A549 (cell line): Measurements from ENCODE around the gene ZBTB8B. TPM values are rescaled to one million over a fixed set of nuclear protein-coding genes. Genes with fewer than 3 reads are reported as not detected.

Source experiments
- ATAC-seq, 2 experiments: fragments of 200-7000 bp in 1 of 2; fragments of >200 bp in 1 of 2; cut with Nextera tagmentation in 1 of 2; cut with Tn5 transposase in 1 of 2; 3 replicates each; pipeline versions ENCODE4 v1.8.0 to v1.9.1; 2018 to 2020; ENCODE audit warnings: mild to moderate bottlenecking in 1 of 2, moderate library complexity in 1 of 2
- CTCF ChIA-PET: fragments of 300-600 bp; sonication (Branson Sonifier 250); formaldehyde crosslinking; extraction: SDS; loops from one replicate; lab custom pipeline; 2021; ENCODE audit warnings: antibody characterized with exemption, inconsistent platforms; lab: Yijun Ruan, JAX
- POLR2A ChIA-PET: fragments of 350-600 bp; formaldehyde crosslinking; extraction: SDS; loops from one replicate; lab custom pipeline; 2021; ENCODE audit warnings: antibody characterized with exemption, inconsistent platforms; lab: Yijun Ruan, JAX
- DNase-seq, 2 experiments: peaks; one replicate each; pipeline versions ENCODE4 v3.0.0 to v3.0.0-alpha.2; 2011 to 2016; ENCODE audit warnings: low read depth in 1 of 2, low spot score in 1 of 2
- FAIRE-seq: peaks from 2 replicates; lab custom pipeline; 2011; peaks lifted over from hg19 to GRCh38; lab: Jason Lieb, UNC
- H3K27ac ChIP-seq, 2 experiments: fragments of >200 bp; sonication (Bioruptor Twin); formaldehyde crosslinking; 3 replicates each; pipeline ENCODE4 v1.5.1; 2016 to 2017
- H3K4me1 ChIP-seq: fragments of >200 bp; sonication (Bioruptor Twin); formaldehyde crosslinking; 3 replicates; pipeline ENCODE4 v1.6.1; 2016
- H3K4me2 ChIP-seq: fragments of >200 bp; sonication (Bioruptor Twin); formaldehyde crosslinking; 3 replicates; pipeline ENCODE4 v1.6.1; 2016
- H3K4me3 ChIP-seq: fragments of >200 bp; sonication (Bioruptor Twin); formaldehyde crosslinking; 3 replicates; pipeline ENCODE4 v1.5.1; 2016
- H3K9me3 ChIP-seq: fragments of >200 bp; sonication (Bioruptor Twin); formaldehyde crosslinking; 3 replicates; pipeline ENCODE4 v1.6.1; 2016
- BHLHE40 ChIP-seq: IDR thresholded peaks from 2 replicates; pipeline ENCODE4 v1.6.1; 2012; ENCODE audit warnings: low read depth, low read length, inconsistent platforms
- CBX8 ChIP-seq: fragments of 200-600 bp; sonication (generic); IDR thresholded peaks from 2 replicates; pipeline ENCODE4 v1.6.1; 2016
- CEBPB ChIP-seq, 2 experiments: fragments of >200 bp in 1 of 2; sonication (Bioruptor Twin) in 1 of 2; formaldehyde crosslinking in 1 of 2; IDR thresholded peaks; 2 replicates each; pipeline ENCODE4 v1.6.1; 2012 to 2016
- CHD4 ChIP-seq: fragments of 200-600 bp; sonication (generic); IDR thresholded peaks from 2 replicates; pipeline ENCODE4 v1.6.1; 2016; ENCODE audit warnings: antibody characterized with exemption, mild to moderate bottlenecking, borderline replicate concordance
- FOXS1 ChIP-seq: fragments of 250-450 bp; sonication (Bioruptor Pico); IDR thresholded peaks from 2 replicates; pipeline ENCODE4 v1.5.0; 2020; ENCODE audit warnings: mild to moderate bottlenecking, moderate library complexity
- HDAC2 ChIP-seq: fragments of 200-600 bp; sonication (generic); IDR thresholded peaks from 2 replicates; pipeline ENCODE4 v1.6.1; 2016
- HOXA7 ChIP-seq: fragments of 250-450 bp; sonication (Bioruptor Pico); IDR thresholded peaks from 2 replicates; pipeline ENCODE4 v1.5.0; 2020; ENCODE audit warnings: mild to moderate bottlenecking, moderate library complexity
- JUN ChIP-seq, 2 experiments: fragments of >200 bp; sonication (Bioruptor Twin); formaldehyde crosslinking; IDR thresholded peaks; 2 replicates in 1 of 2; 3 replicates in 1 of 2; pipeline ENCODE4 v1.6.1; 2016 to 2017
- KDM5A ChIP-seq: fragments of 200-600 bp; sonication (generic); IDR thresholded peaks from 2 replicates; pipeline ENCODE4 v1.6.1; 2016; ENCODE audit warnings: antibody characterized with exemption, mild to moderate bottlenecking
- MAFK ChIP-seq: fragments of 450-650 bp; IDR thresholded peaks from 2 replicates; pipeline ENCODE4 v1.6.1; 2014; ENCODE audit not compliant: partially characterized antibody
- MAZ ChIP-seq: fragments of 150-350 bp; IDR thresholded peaks from 2 replicates; pipeline ENCODE4 v1.6.1; 2014; ENCODE audit warnings: antibody characterized with exemption, low read depth, low read length, borderline replicate concordance
- MYC ChIP-seq: IDR thresholded peaks from 2 replicates; pipeline ENCODE4 v1.6.1; 2012; ENCODE audit warnings: mild to moderate bottlenecking, inconsistent platforms, low read length, improper control_type of control experiment, borderline replicate concordance
- NFE2L2 ChIP-seq: fragments of 150-350 bp; conservative IDR thresholded peaks from 2 replicates; pipeline ENCODE4 v1.6.1; 2014; ENCODE audit warnings: low read length
- NR3C1 ChIP-seq: fragments of >200 bp; sonication (Bioruptor Twin); formaldehyde crosslinking; IDR thresholded peaks from 3 replicates; pipeline ENCODE4 v1.6.1; 2017
- PBX3 ChIP-seq: IDR thresholded peaks from 2 replicates; pipeline ENCODE4 v1.6.1; 2012
- PHF8 ChIP-seq: fragments of 200-600 bp; sonication (generic); IDR thresholded peaks from 2 replicates; pipeline ENCODE4 v1.6.1; 2016; ENCODE audit warnings: low read depth, mild to moderate bottlenecking, antibody characterized with exemption, moderate library complexity, borderline replicate concordance
- POLR2A ChIP-seq: IDR thresholded peaks from 2 replicates; pipeline ENCODE4 v1.6.1; 2012; ENCODE audit warnings: mild to moderate bottlenecking, low read length
- POLR2AphosphoS2 ChIP-seq: conservative IDR thresholded peaks from 2 replicates; pipeline ENCODE4 v1.6.1; 2012; ENCODE audit warnings: low read length, improper control_type of control experiment, inconsistent platforms
- RAD21 ChIP-seq, 2 experiments: fragments of >200 bp in 1 of 2; sonication (Bioruptor Twin) in 1 of 2; formaldehyde crosslinking in 1 of 2; IDR thresholded peaks in 1 of 2; conservative IDR thresholded peaks in 1 of 2; 2 replicates in 1 of 2; 3 replicates in 1 of 2; pipeline ENCODE4 v1.6.1; 2012 to 2018; ENCODE audit warnings: inconsistent platforms in 1 of 2
- RNF2 ChIP-seq: fragments of 200-600 bp; sonication (generic); IDR thresholded peaks from 2 replicates; pipeline ENCODE4 v1.6.1; 2016; ENCODE audit warnings: low read depth, mild to moderate bottlenecking, antibody characterized with exemption, moderate library complexity, borderline replicate concordance
- SMC3 ChIP-seq: fragments of >200 bp; sonication (Bioruptor Twin); formaldehyde crosslinking; IDR thresholded peaks from 3 replicates; pipeline ENCODE4 v1.6.1; 2018; ENCODE audit warnings: inconsistent platforms
- USF2 ChIP-seq: fragments of 450-650 bp; IDR thresholded peaks from 2 replicates; pipeline ENCODE4 v1.6.1; 2014; ENCODE audit warnings: antibody characterized with exemption
- ZFP36 ChIP-seq: fragments of 450-650 bp; IDR thresholded peaks from 2 replicates; pipeline ENCODE4 v1.6.1; 2014; ENCODE audit warnings: borderline replicate concordance; ENCODE audit not compliant: partially characterized antibody
- ZNF302 ChIP-seq: fragments of 250-450 bp; sonication (Bioruptor Pico); IDR thresholded peaks from 2 replicates; pipeline ENCODE4 v1.9.0; 2021; ENCODE audit warnings: inconsistent platforms, mild to moderate bottlenecking, moderate library complexity
- WGBS: methylation state at CpG from one replicate; pipeline ENCODE4 v1.1.6; 2017; ENCODE audit errors: missing lambda C conversion rate; 5-methylcytosine and 5-hydroxymethylcytosine counted together
- polyA plus RNA-seq, 4 experiments: library from polyadenylated mRNA; depleted of rRNA in 3 of 4; stranded (reverse); fragments of >200 nt; fragmentation: RNase III in 1 of 4; extraction: RNeasy Plus Mini Kit Qiagen cat#74134 plus additional on column Dnase treatment in 1 of 4; gene quantifications; 2 replicates in 3 of 4; 3 replicates in 1 of 4; pipeline ENCODE4 v1.2.3, GENCODE V29; 2011 to 2017
- TF ChIP-seq, protein P1 (sequence below): fragments of >200 bp; sonication (Bioruptor Twin); formaldehyde crosslinking; IDR thresholded peaks from 3 replicates; pipeline ENCODE4 v1.6.1; 2016
- TF ChIP-seq, protein P2 (sequence below): IDR thresholded peaks from 2 replicates; pipeline ENCODE4 v1.6.1; 2012; ENCODE audit warnings: low read depth, borderline replicate concordance

The ZBTB8B gene
- polyA plus RNA-seq, 2 of the 4 experiments (the other 2 are of a cell fraction) = 0.01 to 0.03 TPM

DNA sequence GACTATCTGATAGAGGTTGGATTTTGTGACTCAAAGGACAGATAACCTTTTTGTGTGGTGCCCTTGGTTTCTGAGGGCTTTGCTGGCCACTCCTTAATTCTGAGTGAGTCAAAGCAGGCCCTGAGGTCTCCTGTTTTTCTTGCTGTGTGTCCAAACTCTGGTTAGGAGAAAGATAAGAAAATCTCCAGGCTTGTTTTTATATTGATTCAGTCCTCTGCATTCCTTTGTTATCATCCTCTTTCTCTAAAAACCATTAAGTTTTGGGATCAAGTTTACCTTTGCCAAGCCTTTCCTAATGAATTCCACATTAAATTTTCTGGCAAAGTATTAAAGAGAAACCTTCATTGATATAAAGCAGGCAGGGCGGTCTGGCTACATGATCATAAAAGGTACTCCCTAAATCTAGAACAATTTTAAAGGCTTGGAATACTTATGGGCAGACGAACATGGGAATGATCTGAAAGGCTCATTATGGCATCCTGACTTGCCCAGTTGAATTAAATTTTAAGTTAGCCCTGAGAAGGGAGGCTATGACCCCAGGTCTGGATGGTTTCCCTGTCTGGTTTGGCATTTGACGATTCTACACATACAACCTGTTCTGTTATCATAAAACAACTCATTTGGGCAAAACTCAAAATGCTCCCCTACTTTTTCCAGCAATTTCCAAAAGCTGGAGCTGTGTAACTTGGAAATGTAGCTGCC lies 20.8 kb downstream of the ZBTB8B start:
- DNase-seq (no peak), FAIRE-seq (no peak), ATAC-seq (no peak)
- no peak overlapping the region for H3K4me2 ChIP-seq
- TF ChIP-seq BHLHE40 = no peak
- TF ChIP-seq MAZ = no peak
- TF ChIP-seq HDAC2 = no peak
- TF ChIP-seq CEBPB (IDR thresholded peaks at IDR 0.05) = no peak
- TF ChIP-seq ZNF302 = no peak
- no peak for TF ChIP-seq SMC3
- TF ChIP-seq, protein P1, sequence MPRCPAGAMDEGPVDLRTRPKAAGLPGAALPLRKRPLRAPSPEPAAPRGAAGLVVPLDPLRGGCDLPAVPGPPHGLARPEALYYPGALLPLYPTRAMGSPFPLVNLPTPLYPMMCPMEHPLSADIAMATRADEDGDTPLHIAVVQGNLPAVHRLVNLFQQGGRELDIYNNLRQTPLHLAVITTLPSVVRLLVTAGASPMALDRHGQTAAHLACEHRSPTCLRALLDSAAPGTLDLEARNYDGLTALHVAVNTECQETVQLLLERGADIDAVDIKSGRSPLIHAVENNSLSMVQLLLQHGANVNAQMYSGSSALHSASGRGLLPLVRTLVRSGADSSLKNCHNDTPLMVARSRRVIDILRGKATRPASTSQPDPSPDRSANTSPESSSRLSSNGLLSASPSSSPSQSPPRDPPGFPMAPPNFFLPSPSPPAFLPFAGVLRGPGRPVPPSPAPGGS = no peak
- no peak for TF ChIP-seq ZFP36
- no peak for TF ChIP-seq CBX8
- no peak for TF ChIP-seq POLR2A
- no peak overlapping the region for H3K4me3 ChIP-seq
- ChIA-PET POLR2A (no interaction called here), CTCF (no interaction called here)
- WGBS = 50% methylated on average over 3 of the region's 3 CpGs
- no peaks in the 10 kb centered on the region for H3K4me1 ChIP-seq
- no peaks in the 10 kb centered on the region for H3K9me3 ChIP-seq
- H3K27ac ChIP-seq = no peak overlapping the region

GRCh38 chr1:32486463-32487113 lies 21.7 kb downstream of the ZBTB8B start:
- 82% methylated on average over 7 of the region's 7 CpGs for WGBS
- Histone ChIP-seq H3K27ac (no peak overlapping the region), H3K4me3 (no peak overlapping the region), H3K4me1 (no peaks in the 10 kb centered on the region), H3K4me2 (no peak overlapping the region), H3K9me3 (no peaks in the 10 kb centered on the region)
- DNase-seq (no peak), ATAC-seq (no peak), FAIRE-seq (no peak)
- POLR2A ChIA-PET = no interaction called here
- CTCF ChIA-PET = interaction anchor here (1.2 kb wide), 1 partner anchor 39 kb away, joined by 3 read pairs; no protein-coding TSS in a partner anchor
- TF ChIP-seq NR3C1 (no peak), MAFK (no peak), FOXS1 (CRISPR knock-in tag) (no peak), MYC (no peak), CHD4 (no peak), RNF2 (no peak), PBX3 (no peak), ZNF302 (no peak), JUN (IDR thresholded peaks at IDR 0.05) (no peak), RAD21 (conservative IDR thresholded peaks at IDR 0.05 in 1 of 2, IDR thresholded peaks at IDR 0.05 in 1 of 2) (no peak), POLR2AphosphoS2 (no peak), PHF8 (no peak), NFE2L2 (no peak), HOXA7 (CRISPR knock-in tag) (no peak), KDM5A (no peak), USF2 (no peak)
- TF ChIP-seq, protein P2, sequence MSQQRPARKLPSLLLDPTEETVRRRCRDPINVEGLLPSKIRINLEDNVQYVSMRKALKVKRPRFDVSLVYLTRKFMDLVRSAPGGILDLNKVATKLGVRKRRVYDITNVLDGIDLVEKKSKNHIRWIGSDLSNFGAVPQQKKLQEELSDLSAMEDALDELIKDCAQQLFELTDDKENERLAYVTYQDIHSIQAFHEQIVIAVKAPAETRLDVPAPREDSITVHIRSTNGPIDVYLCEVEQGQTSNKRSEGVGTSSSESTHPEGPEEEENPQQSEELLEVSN = no peak
